ENCODE measurements around the gene FRAT1. TPM values are rescaled to one million over a fixed set of nuclear protein-coding genes. Genes with fewer than 3 reads are reported as not detected.

FRAT1 gene
- total RNA-seq, 1 experiment from 2014 or later: 1.9 TPM

DNA sequence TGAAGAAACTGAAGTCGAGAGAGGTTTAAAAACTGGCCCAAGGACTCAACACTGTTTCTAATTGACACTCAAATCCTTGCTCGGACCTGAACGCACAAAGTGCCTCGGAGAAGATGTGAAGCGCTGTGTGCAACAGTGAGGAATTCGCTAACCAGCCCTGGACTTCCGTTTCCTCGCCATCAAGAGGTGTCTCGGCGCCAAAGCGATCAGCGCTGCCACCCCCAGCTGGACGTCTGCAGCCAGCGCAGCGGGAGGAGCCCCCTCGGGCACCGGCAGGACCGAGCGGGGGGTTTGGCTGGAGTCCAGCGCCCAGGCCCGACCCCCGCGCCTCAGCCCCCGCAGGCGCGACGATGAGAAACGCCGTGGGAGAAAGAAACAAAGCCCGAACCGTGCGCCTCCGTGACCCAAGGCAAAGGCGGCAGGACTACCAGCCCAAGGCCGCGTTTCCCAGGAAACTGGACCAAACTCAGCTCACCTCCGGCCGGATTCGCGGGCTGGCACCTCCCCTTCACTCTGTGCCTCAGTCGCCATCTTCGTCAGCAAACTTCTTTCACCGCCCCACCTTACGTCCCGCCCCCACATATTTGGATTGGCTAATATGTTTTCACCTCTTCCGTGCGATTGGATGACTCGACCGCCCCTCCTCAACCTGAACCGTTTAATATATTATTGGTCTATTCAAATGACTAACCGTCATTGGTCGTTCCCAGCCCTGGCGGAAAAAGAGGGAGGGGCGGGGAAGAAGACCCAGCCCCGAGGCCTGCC is 26.8 kb upstream of the FRAT1 start, which contains the start of gene ARHGAP19:
TSS of gene ARHGAP19 (minus strand) at position 541 of the 765 bp plus-strand sequence. CDS start at position 531, 10 bp downstream.
- no peaks in the 10 kb centered on the region for H3K9me3 Mint-ChIP-seq (ENCODE audit: unreplicated experiment)
- H3K27ac Mint-ChIP-seq (ENCODE audit: low read depth, unreplicated experiment): peak within 1 kb of the TSS; percentile 88
- H3K27me3 Mint-ChIP-seq (ENCODE audit: insufficient read depth, unreplicated experiment): no peaks in the 10 kb centered on the region
- intact Hi-C loops (cut with micrococcal nuclease): loop anchor here (1.0 kb wide), 2 partner anchors 27 to 41 kb away; partner anchors contain the start of gene FRAT1
- ChIA-PET POLR2A (interaction anchor here (0.6 to 4.9 kb wide), 16 partner anchors 10 to 844 kb away, joined by 3 to 44 read pairs (median 4); partner anchors contain the start of genes FRAT1, FRAT2 and RRP12), CTCF (interaction anchor here (0.6 to 2.5 kb wide), 8 partner anchors 11 to 262 kb away, joined by 3 to 22 read pairs (median 4); partner anchors contain the start of gene FRAT2)
- no peak for TF ChIP-seq CTCF (IDR thresholded peaks at IDR 0.05; ENCODE audit: unreplicated experiment)
- peak within 1 kb of the TSS; percentile 87 for H3K4me3 Mint-ChIP-seq (ENCODE audit: unreplicated experiment)
- peaks cover 4% of the 10 kb centered on the region for H3K4me1 Mint-ChIP-seq (ENCODE audit: insufficient read depth, unreplicated experiment)
- DNase-seq (ENCODE audit: unreplicated experiment): peak; percentile 99
- H3K36me3 Mint-ChIP-seq (ENCODE audit: insufficient read depth, unreplicated experiment): no peaks in the 10 kb centered on the region
- BruUV-seq (replicated peaks): TSS peak; percentile 76

DNA sequence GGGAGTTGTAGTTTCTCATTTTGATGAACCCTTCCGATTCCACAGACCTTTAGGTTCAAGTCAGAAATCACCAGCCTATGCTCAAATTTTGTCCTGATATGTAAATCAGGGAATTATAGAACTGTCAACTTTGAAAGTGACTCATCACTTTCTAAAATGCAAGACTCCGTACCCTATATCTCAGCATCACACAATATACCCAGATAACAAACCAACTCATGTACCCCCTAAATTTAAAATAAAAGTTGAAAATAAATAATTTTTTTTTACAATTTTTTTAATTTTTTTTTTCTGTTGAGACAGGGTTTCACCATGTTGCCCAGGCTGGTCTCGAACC is 26.2 kb upstream of the FRAT1 start:
- Mint-ChIP-seq H3K27me3 (ENCODE audit: insufficient read depth, unreplicated experiment) (no peaks in the 10 kb centered on the region), H3K36me3 (ENCODE audit: insufficient read depth, unreplicated experiment) (no peaks in the 10 kb centered on the region), H3K27ac (ENCODE audit: low read depth, unreplicated experiment) (peak overlapping the region; percentile 88), H3K9me3 (ENCODE audit: unreplicated experiment) (no peaks in the 10 kb centered on the region), H3K4me1 (ENCODE audit: insufficient read depth, unreplicated experiment) (peaks cover 4% of the 10 kb centered on the region), H3K4me3 (ENCODE audit: unreplicated experiment) (peak overlapping the region; percentile 87)
- POLR2A ChIA-PET: interaction anchor here (0.6 to 4.9 kb wide), 11 partner anchors 10 to 843 kb away, joined by 3 to 44 read pairs (median 6); partner anchors contain the start of genes FRAT1, FRAT2 and RRP12
- no peak for TF ChIP-seq CTCF (IDR thresholded peaks at IDR 0.05; ENCODE audit: unreplicated experiment)
- intact Hi-C loops (cut with micrococcal nuclease): loop anchor here (1.0 kb wide), 2 partner anchors 26 to 40 kb away; partner anchors contain the start of gene FRAT1
- CTCF ChIA-PET: interaction anchor here (0.6 to 2.5 kb wide), 4 partner anchors 15 to 261 kb away, joined by 3 to 22 read pairs (median 4); no protein-coding TSS in a partner anchor
- no peak for DNase-seq (ENCODE audit: unreplicated experiment)
- BruUV-seq (replicated peaks): no TSS peak

GRCh38 chr10:97297556-97298222 is 21.4 kb upstream of the FRAT1 start:
- intact Hi-C loops (cut with micrococcal nuclease): no loop called here
- no peak for TF ChIP-seq CTCF (IDR thresholded peaks at IDR 0.05; ENCODE audit: unreplicated experiment)
- BruUV-seq (replicated peaks): no TSS peak
- H3K36me3 Mint-ChIP-seq (ENCODE audit: insufficient read depth, unreplicated experiment): no peaks in the 10 kb centered on the region
- no peaks in the 10 kb centered on the region for H3K27me3 Mint-ChIP-seq (ENCODE audit: insufficient read depth, unreplicated experiment)
- no peaks in the 10 kb centered on the region for H3K9me3 Mint-ChIP-seq (ENCODE audit: unreplicated experiment)
- no peak overlapping the region for H3K4me3 Mint-ChIP-seq (ENCODE audit: unreplicated experiment)
- H3K27ac Mint-ChIP-seq (ENCODE audit: low read depth, unreplicated experiment): no peak overlapping the region
- peaks cover 2% of the 10 kb centered on the region for H3K4me1 Mint-ChIP-seq (ENCODE audit: insufficient read depth, unreplicated experiment)
- ChIA-PET POLR2A (no interaction called here), CTCF (interaction anchor here (1.3 kb wide), 1 partner anchor 22 kb away, joined by 4 read pairs; no protein-coding TSS in a partner anchor)
- no peak for DNase-seq (ENCODE audit: unreplicated experiment)

- Mint-ChIP-seq H3K36me3 (ENCODE audit: insufficient read depth, unreplicated experiment) (no peaks in the 10 kb centered on the region), H3K4me1 (ENCODE audit: insufficient read depth, unreplicated experiment) (no peaks in the 10 kb centered on the region), H3K4me3 (ENCODE audit: unreplicated experiment) (no peak overlapping the region), H3K9me3 (ENCODE audit: unreplicated experiment) (no peaks in the 10 kb centered on the region), H3K27ac (ENCODE audit: low read depth, unreplicated experiment) (no peak overlapping the region), H3K27me3 (ENCODE audit: insufficient read depth, unreplicated experiment) (no peaks in the 10 kb centered on the region)
- TF ChIP-seq CTCF (IDR thresholded peaks at IDR 0.05; ENCODE audit: unreplicated experiment): no peak
- no TSS peak for BruUV-seq (replicated peaks)
- DNase-seq (ENCODE audit: unreplicated experiment): no peak
- intact Hi-C loops (cut with micrococcal nuclease): no loop called here
- POLR2A ChIA-PET: no interaction called here
- CTCF ChIA-PET: no interaction called here
These were observed 20.9 kb upstream of the FRAT1 start for GRCh38 chr10:97298223-97298571.

Measured in MCF 10A (cell line).